GM12878 (cell line): ENCODE results near the gene KITLG. TPM values are rescaled to one million over a fixed set of nuclear protein-coding genes. Genes with fewer than 3 reads are reported as not detected.

Experiments
- ATAC-seq: fragments of 200-7000 bp; cut with Tn5 transposase; 3 replicates; pipeline ENCODE4 v1.9.1; 2020; ENCODE audit warnings: mild to moderate bottlenecking, moderate library complexity
- BruUV-seq: library from RNA; stranded (reverse); fragments of 400-500 nt; replicated peaks from 2 replicates; lab custom pipeline; 2021; lab: Mats Ljungman, UMichigan
- CTCF ChIA-PET: fragments of 300-600 bp; sonication (Branson Sonifier 250); formaldehyde crosslinking; extraction: SDS; loops from one replicate; lab custom pipeline; 2021; ENCODE audit warnings: inconsistent platforms; lab: Yijun Ruan, JAX
- POLR2A ChIA-PET: fragments of 350-600 bp; formaldehyde crosslinking; extraction: SDS; loops from one replicate; lab custom pipeline; 2021; ENCODE audit warnings: inconsistent platforms; lab: Charles Lee
- RAD21 ChIA-PET: fragments of 300-600 bp; sonication (Branson Sonifier 250); formaldehyde crosslinking; loops from one replicate; lab custom pipeline; 2023; ENCODE audit warnings: antibody characterized with exemption; ENCODE audit not compliant: unreplicated experiment; lab: Charles Lee
- SMC1A ChIA-PET: fragments of 300-600 bp; sonication (Branson Sonifier 250); formaldehyde crosslinking; loops from one replicate; lab custom pipeline; 2023; ENCODE audit not compliant: unreplicated experiment, uncharacterized antibody; lab: Charles Lee
- DNase-seq: peaks from one replicate; pipeline ENCODE4 v3.0.0-alpha.2; 2011; ENCODE audit warnings: low read depth, low spot score
- FAIRE-seq: peaks from 3 replicates; lab custom pipeline; 2011; peaks lifted over from hg19 to GRCh38; lab: Jason Lieb, UNC
- H2AFZ ChIP-seq: 2 replicates; pipeline ENCODE4 v1.6.0; 2011; ENCODE audit warnings: low read depth, low read length, control low read depth; ENCODE audit not compliant: control insufficient read depth
- H3K27ac ChIP-seq: 2 replicates; pipeline ENCODE4 v1.5.1; 2011; ENCODE audit warnings: control low read depth; ENCODE audit not compliant: control insufficient read depth, insufficient read depth
- H3K27me3 ChIP-seq, 2 experiments: replicated peaks in 1 of 2; 2 replicates each; pipeline versions ENCODE4 v1.6.0 to v1.6.1; 2011; ENCODE audit warnings: low read length in 1 of 2; ENCODE audit not compliant: control insufficient read depth in 2 of 2, insufficient read depth in 2 of 2
- H3K36me3 ChIP-seq, 2 experiments: 2 replicates each; pipeline ENCODE4 v1.5.1; 2011; ENCODE audit warnings: low read length in 1 of 2; ENCODE audit not compliant: control insufficient read depth in 2 of 2, insufficient read depth in 2 of 2
- H3K4me1 ChIP-seq: 2 replicates; pipeline ENCODE4 v1.6.1; 2011; ENCODE audit warnings: mild to moderate bottlenecking, low read length, moderate library complexity, mixed read lengths; ENCODE audit not compliant: control insufficient read depth, insufficient read depth
- H3K4me2 ChIP-seq: 2 replicates; pipeline ENCODE4 v1.6.0; 2011; ENCODE audit warnings: control low read depth; ENCODE audit not compliant: control insufficient read depth, insufficient read depth
- H3K4me3 ChIP-seq: fragments of 200-600 bp; sonication (generic); 2 replicates; pipeline ENCODE4 v1.5.1; 2016
- H3K79me2 ChIP-seq: 2 replicates; pipeline ENCODE4 v1.6.0; 2011; ENCODE audit warnings: low read length; ENCODE audit not compliant: control insufficient read depth, insufficient read depth
- H3K9ac ChIP-seq: 2 replicates; pipeline ENCODE4 v1.8.0; 2011; ENCODE audit warnings: low read length, control low read depth, mixed read lengths; ENCODE audit not compliant: control insufficient read depth, insufficient read depth
- H3K9me3 ChIP-seq: replicated peaks from 3 replicates; pipeline ENCODE4 v1.5.1; 2011; ENCODE audit warnings: mild to moderate bottlenecking, low read length; ENCODE audit not compliant: control insufficient read depth, insufficient read depth
- H4K20me1 ChIP-seq: 2 replicates; pipeline ENCODE4 v1.6.0; 2011; ENCODE audit not compliant: control insufficient read depth, insufficient read depth
- CBX5 ChIP-seq: sonication (generic); IDR thresholded peaks from 2 replicates; pipeline ENCODE4 v1.6.1; 2016; ENCODE audit warnings: low read depth, moderate library complexity, mild to moderate bottlenecking, inconsistent platforms
- CHD1 ChIP-seq: IDR thresholded peaks from 2 replicates; pipeline ENCODE4 v1.6.1; 2012; ENCODE audit warnings: low read depth, low read length, improper control_type of control experiment
- KDM1A ChIP-seq: fragments of 200-600 bp; sonication (generic); IDR thresholded peaks from 2 replicates; pipeline ENCODE4 v1.6.1; 2016; ENCODE audit warnings: borderline replicate concordance
- SMAD1 ChIP-seq: fragments of 450-650 bp; IDR thresholded peaks from 2 replicates; pipeline ENCODE4 v1.6.1; 2018; ENCODE audit warnings: mild to moderate bottlenecking, low read depth; ENCODE audit not compliant: partially characterized antibody
- SRF ChIP-seq, 2 experiments: IDR thresholded peaks; 2 replicates each; pipeline ENCODE4 v1.6.1; 2011; ENCODE audit warnings: low read depth in 2 of 2, low read length in 2 of 2, mild to moderate bottlenecking in 1 of 2, moderate library complexity in 1 of 2
- WRNIP1 ChIP-seq: IDR thresholded peaks from 2 replicates; pipeline ENCODE4 v1.6.1; 2011; ENCODE audit warnings: low read depth, low read length, improper control_type of control experiment, borderline replicate concordance
- WGBS: methylation state at CpG from one replicate; pipeline ENCODE4 v1.1.6; 2016; ENCODE audit warnings: low lambda C conversion rate; ENCODE audit not compliant: insufficient replicate concordance, insufficient coverage; ENCODE audit errors: missing lambda C conversion rate; 5-methylcytosine and 5-hydroxymethylcytosine counted together
- in situ Hi-C: fragments of 300-500 bp; cut with MboI; formaldehyde crosslinking; loops from 9 replicates; pipeline ENCODE4 v1.14.3; 2018; ENCODE audit warnings: mixed read lengths
- intact Hi-C: fragments of 100-400 bp; cut with micrococcal nuclease; formaldehyde crosslinking; loops from one replicate; pipeline ENCODE4 v1.14.2; 2022; ENCODE audit not compliant: unreplicated experiment
- polyA plus RNA-seq, 11 experiments: library from polyadenylated mRNA; depleted of rRNA in 4 of 11; unstranded in 6 of 11; stranded (reverse) in 5 of 11; fragments of >200 nt; fragmentation: Nextera tagmentation in 4 of 11; fragmentation: Illumina TruSeq in 1 of 11; extraction: Ambion mirVana in 4 of 11; extraction: Trizol in 1 of 11; gene quantifications; 1 replicate in 1 of 11; 2 replicates in 10 of 11; pipeline versions ENCODE4 v1.2.1 to v1.2.3, GENCODE V29; 2011 to 2016; ENCODE audit warnings: inconsistent platforms in 2 of 11, missing spikeins in 2 of 11, low read depth in 1 of 11
- total RNA-seq, 4 experiments: library from RNA; depleted of rRNA in 3 of 4; stranded (reverse); fragments of >200 nt in 3 of 4; fragmentation: Illumina TruSeq in 1 of 4; extraction: Trizol in 1 of 4; gene quantifications; 2 replicates each; pipeline versions ENCODE4 v1.2.1 to v1.2.3, GENCODE V29; 2013 to 2021
- TF ChIP-seq, protein P1 (sequence below): fragments of 150-350 bp; IDR thresholded peaks from 2 replicates; pipeline ENCODE4 v1.6.1; 2016; ENCODE audit warnings: low read depth, low read length
- TF ChIP-seq, protein P2 (sequence below): IDR thresholded peaks from 2 replicates; pipeline ENCODE4 v1.6.1; 2012; ENCODE audit warnings: low read depth, low read length, improper control_type of control experiment

KITLG gene
- total and polyA plus RNA-seq, 10 of the 15 experiments (the other 5 are each of a cell fraction or from before 2014, with no cell fraction given) = 0.02 to 0.51 (median 0.09) TPM; not detected in 1

DNA sequence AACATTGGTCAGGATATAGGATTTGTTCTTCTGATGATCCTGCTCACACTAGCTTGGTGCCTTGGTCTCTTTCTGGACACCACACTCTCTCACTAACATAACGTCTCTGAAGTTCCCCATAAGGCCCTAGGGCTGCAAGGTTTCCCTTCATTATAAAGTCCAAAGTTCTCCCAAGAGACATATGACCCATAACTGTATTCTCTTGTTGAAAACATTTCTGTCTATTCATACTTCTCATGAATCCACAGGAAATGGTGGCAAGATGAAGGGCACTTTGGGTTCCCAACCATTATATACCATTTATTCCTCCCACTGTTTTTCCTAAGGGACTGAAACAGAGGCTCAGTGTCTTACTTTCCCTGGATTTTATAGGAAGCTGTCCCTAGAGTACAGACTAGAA is 37.1 kb upstream of the KITLG start:
- CTCF ChIA-PET = no interaction called here
- TF ChIP-seq CHD1 = no peak
- TF ChIP-seq KDM1A = no peak
- TF ChIP-seq, protein P1, sequence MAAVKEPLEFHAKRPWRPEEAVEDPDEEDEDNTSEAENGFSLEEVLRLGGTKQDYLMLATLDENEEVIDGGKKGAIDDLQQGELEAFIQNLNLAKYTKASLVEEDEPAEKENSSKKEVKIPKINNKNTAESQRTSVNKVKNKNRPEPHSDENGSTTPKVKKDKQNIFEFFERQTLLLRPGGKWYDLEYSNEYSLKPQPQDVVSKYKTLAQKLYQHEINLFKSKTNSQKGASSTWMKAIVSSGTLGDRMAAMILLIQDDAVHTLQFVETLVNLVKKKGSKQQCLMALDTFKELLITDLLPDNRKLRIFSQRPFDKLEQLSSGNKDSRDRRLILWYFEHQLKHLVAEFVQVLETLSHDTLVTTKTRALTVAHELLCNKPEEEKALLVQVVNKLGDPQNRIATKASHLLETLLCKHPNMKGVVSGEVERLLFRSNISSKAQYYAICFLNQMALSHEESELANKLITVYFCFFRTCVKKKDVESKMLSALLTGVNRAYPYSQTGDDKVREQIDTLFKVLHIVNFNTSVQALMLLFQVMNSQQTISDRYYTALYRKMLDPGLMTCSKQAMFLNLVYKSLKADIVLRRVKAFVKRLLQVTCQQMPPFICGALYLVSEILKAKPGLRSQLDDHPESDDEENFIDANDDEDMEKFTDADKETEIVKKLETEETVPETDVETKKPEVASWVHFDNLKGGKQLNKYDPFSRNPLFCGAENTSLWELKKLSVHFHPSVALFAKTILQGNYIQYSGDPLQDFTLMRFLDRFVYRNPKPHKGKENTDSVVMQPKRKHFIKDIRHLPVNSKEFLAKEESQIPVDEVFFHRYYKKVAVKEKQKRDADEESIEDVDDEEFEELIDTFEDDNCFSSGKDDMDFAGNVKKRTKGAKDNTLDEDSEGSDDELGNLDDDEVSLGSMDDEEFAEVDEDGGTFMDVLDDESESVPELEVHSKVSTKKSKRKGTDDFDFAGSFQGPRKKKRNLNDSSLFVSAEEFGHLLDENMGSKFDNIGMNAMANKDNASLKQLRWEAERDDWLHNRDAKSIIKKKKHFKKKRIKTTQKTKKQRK = no peak
- no peak for TF ChIP-seq WRNIP1
- TF ChIP-seq, protein P2, sequence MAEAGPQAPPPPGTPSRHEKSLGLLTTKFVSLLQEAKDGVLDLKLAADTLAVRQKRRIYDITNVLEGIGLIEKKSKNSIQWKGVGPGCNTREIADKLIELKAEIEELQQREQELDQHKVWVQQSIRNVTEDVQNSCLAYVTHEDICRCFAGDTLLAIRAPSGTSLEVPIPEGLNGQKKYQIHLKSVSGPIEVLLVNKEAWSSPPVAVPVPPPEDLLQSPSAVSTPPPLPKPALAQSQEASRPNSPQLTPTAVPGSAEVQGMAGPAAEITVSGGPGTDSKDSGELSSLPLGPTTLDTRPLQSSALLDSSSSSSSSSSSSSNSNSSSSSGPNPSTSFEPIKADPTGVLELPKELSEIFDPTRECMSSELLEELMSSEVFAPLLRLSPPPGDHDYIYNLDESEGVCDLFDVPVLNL = no peak
- TF ChIP-seq SRF (IDR thresholded peaks at IDR 0.05; ENCODE audit: low read depth in 2 of 2, low read length in 2 of 2) = no peak
- TF ChIP-seq CBX5 = no peak
- TF ChIP-seq SMAD1 = no peak
- WGBS = 0% methylated on average over 1 of the region's 1 CpG

More for the DNA sequence above, 37.1 kb upstream of the KITLG start:
- RAD21 ChIA-PET = no interaction called here
- Histone ChIP-seq H3K27me3 (no peaks in the 10 kb centered on the region; a peak in 1 of 4 replicates), H3K79me2 (no peaks in the 10 kb centered on the region), H3K27ac (no peak overlapping the region), H3K9ac (no peak overlapping the region), H4K20me1 (no peaks in the 10 kb centered on the region), H3K4me3 (no peak overlapping the region), H3K9me3 (no peaks in the 10 kb centered on the region), H2AFZ (no peak overlapping the region), H3K4me1 (no peaks in the 10 kb centered on the region), H3K36me3 (no peaks in the 10 kb centered on the region), H3K4me2 (no peak overlapping the region)
- DNase-seq = no peak
- no peak for FAIRE-seq
- intact Hi-C loops (no loop called here), in situ Hi-C loops (no loop called here)
- ATAC-seq = no peak
- SMC1A ChIA-PET = no interaction called here
- POLR2A ChIA-PET = no interaction called here
- no TSS peak for BruUV-seq
